HG03520 (cell line): ENCODE data around the gene TRMU.

Experiments
- ATAC-seq: cut with Tn5 transposase; IDR thresholded peaks from one replicate; pipeline ENCODE4 v1.9.1; 2021; ENCODE audit warnings: mild to moderate bottlenecking, moderate library complexity; ENCODE audit not compliant: unreplicated experiment

Gene TRMU

DNA sequence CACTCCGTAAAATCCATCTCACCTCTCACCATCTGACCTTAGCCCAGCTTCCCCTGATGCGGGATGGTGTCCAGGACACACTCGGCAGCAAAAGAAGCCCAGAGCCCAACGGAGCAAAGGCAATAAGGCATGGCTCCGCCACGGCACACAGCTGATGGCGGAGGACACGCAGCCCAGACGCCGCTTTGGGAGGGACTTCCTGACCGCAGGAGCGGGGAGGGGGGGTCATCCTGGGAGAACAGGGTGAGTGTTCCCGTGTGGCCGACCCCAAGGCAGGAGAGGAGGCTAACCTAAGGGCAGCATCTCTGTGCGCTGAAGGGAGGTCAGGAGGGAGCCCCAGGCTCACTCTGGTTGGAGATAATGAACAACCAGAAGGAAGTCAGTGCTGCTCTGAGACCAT is 71.3 kb downstream of the TRMU start:
- no peak for ATAC-seq
